DND-41 (cell line): ENCODE results near the gene DNAH12.

Source experiments
- ATAC-seq: fragments of 200-7000 bp; cut with Tn5 transposase; 3 replicates; pipeline ENCODE4 v1.9.1; 2021; ENCODE audit warnings: low read depth; ENCODE audit not compliant: insufficient read depth
- DNase-seq: peaks from one replicate; pipeline ENCODE4 v3.0.0-alpha.2; 2020
- H2AFZ ChIP-seq: 2 replicates; pipeline ENCODE4 v1.6.0; 2012; ENCODE audit warnings: low read depth, low read length
- H3K27ac ChIP-seq: 2 replicates; pipeline ENCODE4 v1.5.1; 2012; ENCODE audit warnings: low read length, inconsistent platforms
- H3K27me3 ChIP-seq: fragments of 200-600 bp; sonication (generic); 2 replicates; pipeline ENCODE4 v1.6.0; 2012; ENCODE audit warnings: low read length, mild to moderate bottlenecking, inconsistent platforms; ENCODE audit not compliant: insufficient read depth, poor library complexity
- H3K36me3 ChIP-seq: 2 replicates; pipeline ENCODE4 v1.5.1; 2012; ENCODE audit warnings: low read length, inconsistent platforms; ENCODE audit not compliant: insufficient read depth
- H3K4me1 ChIP-seq: 2 replicates; pipeline ENCODE4 v1.5.1; 2012; ENCODE audit warnings: mild to moderate bottlenecking, low read length; ENCODE audit not compliant: insufficient read depth
- H3K4me2 ChIP-seq: 2 replicates; pipeline ENCODE4 v1.6.0; 2012; ENCODE audit warnings: mild to moderate bottlenecking, moderate library complexity, low read length, inconsistent platforms; ENCODE audit not compliant: insufficient read depth
- H3K4me3 ChIP-seq, 2 experiments: fragments of 200-600 bp in 1 of 2; shearing (Covaris generic) in 1 of 2; 2 replicates each; pipeline ENCODE4 v1.5.1; 2012 to 2016; ENCODE audit warnings: inconsistent platforms in 2 of 2, low read length in 2 of 2, mild to moderate bottlenecking in 2 of 2, low read depth in 1 of 2, moderate library complexity in 1 of 2
- H3K79me2 ChIP-seq: 2 replicates; pipeline ENCODE4 v1.6.0; 2012; ENCODE audit warnings: low read length, inconsistent platforms; ENCODE audit not compliant: insufficient read depth
- H3K9ac ChIP-seq: 2 replicates; pipeline ENCODE4 v1.6.0; 2012; ENCODE audit warnings: low read depth, mild to moderate bottlenecking, inconsistent platforms, low read length, moderate library complexity
- H3K9me3 ChIP-seq: 2 replicates; pipeline ENCODE4 v1.5.1; 2012; ENCODE audit warnings: low read length, moderate library complexity, mild to moderate bottlenecking, inconsistent platforms; ENCODE audit not compliant: insufficient read depth, severe bottlenecking
- H4K20me1 ChIP-seq: 2 replicates; pipeline ENCODE4 v1.6.0; 2012; ENCODE audit warnings: low read length; ENCODE audit not compliant: insufficient read depth
- EZH2 ChIP-seq: IDR thresholded peaks from 3 replicates; pipeline ENCODE4 v1.6.1; 2012; ENCODE audit warnings: borderline replicate concordance, low read depth, mild to moderate bottlenecking, moderate library complexity, low read length, inconsistent platforms; ENCODE audit not compliant: severe bottlenecking
- TF ChIP-seq, protein P1 (sequence below): IDR thresholded peaks from 2 replicates; pipeline ENCODE4 v1.5.1; 2012; ENCODE audit warnings: borderline replicate concordance, low read length, moderate library complexity, mild to moderate bottlenecking; ENCODE audit not compliant: poor library complexity, severe bottlenecking; ENCODE audit errors: extremely low read depth

Gene DNAH12

GRCh38 chr3:57530071-57530608, 14.0 kb downstream of the DNAH12 start:
- H3K27me3 ChIP-seq: peaks cover 4% of the 10 kb centered on the region
- no peak overlapping the region for H3K4me3 ChIP-seq
- H3K79me2 ChIP-seq: no peaks in the 10 kb centered on the region
- H3K4me2 ChIP-seq: no peak overlapping the region
- DNase-seq (no peak), ATAC-seq (no peak)
- H3K36me3 ChIP-seq: no peaks in the 10 kb centered on the region
- H3K27ac ChIP-seq: no peak overlapping the region
- H3K9ac ChIP-seq: no peak overlapping the region
- H4K20me1 ChIP-seq: no peaks in the 10 kb centered on the region
- no peaks in the 10 kb centered on the region for H3K9me3 ChIP-seq
- TF ChIP-seq, protein P1, sequence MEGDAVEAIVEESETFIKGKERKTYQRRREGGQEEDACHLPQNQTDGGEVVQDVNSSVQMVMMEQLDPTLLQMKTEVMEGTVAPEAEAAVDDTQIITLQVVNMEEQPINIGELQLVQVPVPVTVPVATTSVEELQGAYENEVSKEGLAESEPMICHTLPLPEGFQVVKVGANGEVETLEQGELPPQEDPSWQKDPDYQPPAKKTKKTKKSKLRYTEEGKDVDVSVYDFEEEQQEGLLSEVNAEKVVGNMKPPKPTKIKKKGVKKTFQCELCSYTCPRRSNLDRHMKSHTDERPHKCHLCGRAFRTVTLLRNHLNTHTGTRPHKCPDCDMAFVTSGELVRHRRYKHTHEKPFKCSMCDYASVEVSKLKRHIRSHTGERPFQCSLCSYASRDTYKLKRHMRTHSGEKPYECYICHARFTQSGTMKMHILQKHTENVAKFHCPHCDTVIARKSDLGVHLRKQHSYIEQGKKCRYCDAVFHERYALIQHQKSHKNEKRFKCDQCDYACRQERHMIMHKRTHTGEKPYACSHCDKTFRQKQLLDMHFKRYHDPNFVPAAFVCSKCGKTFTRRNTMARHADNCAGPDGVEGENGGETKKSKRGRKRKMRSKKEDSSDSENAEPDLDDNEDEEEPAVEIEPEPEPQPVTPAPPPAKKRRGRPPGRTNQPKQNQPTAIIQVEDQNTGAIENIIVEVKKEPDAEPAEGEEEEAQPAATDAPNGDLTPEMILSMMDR: no peak
- no peak for TF ChIP-seq EZH2
- no peak overlapping the region for H2AFZ ChIP-seq
- H3K4me1 ChIP-seq: no peaks in the 10 kb centered on the region

- TF ChIP-seq, protein P1: no peak
- no peak for TF ChIP-seq EZH2
Observed at GRCh38 chr3:57518276-57518915, 25.7 kb downstream of the DNAH12 start.

GRCh38 chr3:57512166-57512565, 32.0 kb downstream of the DNAH12 start:
- Histone ChIP-seq H3K36me3 (no peaks in the 10 kb centered on the region), H3K27me3 (no peaks in the 10 kb centered on the region), H3K4me2 (no peak overlapping the region), H3K4me3 (no peak overlapping the region), H4K20me1 (no peaks in the 10 kb centered on the region), H3K27ac (no peak overlapping the region), H2AFZ (no peak overlapping the region), H3K9ac (no peak overlapping the region), H3K79me2 (no peaks in the 10 kb centered on the region), H3K4me1 (no peaks in the 10 kb centered on the region), H3K9me3 (no peaks in the 10 kb centered on the region)
- no peak for TF ChIP-seq EZH2
- TF ChIP-seq, protein P1: no peak
- DNase-seq (no peak), ATAC-seq (no peak)

More at GRCh38 chr3:57518276-57518915, 25.7 kb downstream of the DNAH12 start:
- Histone ChIP-seq H3K27me3 (no peaks in the 10 kb centered on the region), H3K9me3 (no peaks in the 10 kb centered on the region), H3K9ac (no peak overlapping the region), H4K20me1 (no peaks in the 10 kb centered on the region), H3K4me2 (no peak overlapping the region), H2AFZ (no peak overlapping the region), H3K36me3 (no peaks in the 10 kb centered on the region), H3K27ac (no peak overlapping the region), H3K4me3 (no peak overlapping the region), H3K4me1 (no peaks in the 10 kb centered on the region), H3K79me2 (no peaks in the 10 kb centered on the region)
- no peak for ATAC-seq
- DNase-seq: no peak
